ENCODE results near the gene CNGB1. TPM values are rescaled to one million over a fixed set of nuclear protein-coding genes. Genes with fewer than 3 reads are reported as not detected.

Gene CNGB1
- total and polyA plus RNA-seq, 9 donors, result 0.11 TPM; not detected in 8

DNA sequence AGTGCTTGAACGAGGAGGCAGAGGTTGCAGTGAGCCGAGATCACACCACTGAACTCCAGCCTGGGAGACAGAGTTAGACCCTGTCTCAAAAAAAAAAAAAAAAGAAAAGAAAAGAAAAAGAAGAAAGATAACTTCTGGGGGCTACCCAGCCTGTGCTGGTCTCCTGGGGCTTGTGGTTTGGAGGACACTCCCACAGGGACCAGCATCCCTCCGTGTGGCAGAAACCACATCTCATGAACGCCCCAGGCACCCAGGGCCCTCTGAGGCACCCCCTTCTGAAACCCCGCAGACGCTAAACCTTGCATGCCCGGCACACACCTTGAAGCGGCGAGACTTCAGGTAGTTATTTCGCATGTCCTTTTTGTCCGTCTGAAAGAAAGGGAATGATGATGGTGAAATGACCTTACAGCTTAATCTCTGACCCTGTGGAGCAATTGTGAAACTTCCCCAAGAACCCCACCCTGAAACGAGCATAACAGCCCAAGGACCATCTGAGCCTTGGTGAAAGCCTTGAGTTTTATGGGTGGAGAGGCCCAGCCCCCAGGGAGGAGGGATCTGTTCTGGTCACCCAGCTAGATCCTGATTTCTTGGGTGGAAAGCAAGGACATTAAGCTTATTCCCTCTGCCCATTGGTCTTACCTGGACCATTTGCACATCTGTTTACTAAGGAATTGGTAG is 55.0 kb downstream of the CNGB1 start:
- H3K4me3 ChIP-seq, result no peak overlapping the region
- 72 to 74% (median 72%) methylated on average over 12 of the region's 12 CpGs for WGBS, 3 donors
- H3K9me3 ChIP-seq, result no peaks in the 10 kb centered on the region
- no peaks in the 10 kb centered on the region for H3K27me3 ChIP-seq
- DNase-seq, result no peak
- TF ChIP-seq EP300 (IDR thresholded peaks at IDR 0.05) (no peak), POLR2A (IDR thresholded peaks at IDR 0.05) (no peak), CTCF (IDR thresholded peaks at IDR 0.05) (no peak)
- no peaks in the 10 kb centered on the region for H3K4me1 ChIP-seq (ENCODE audit: insufficient read depth)
- intact Hi-C loops (cut with DNase I), result no loop called here
- H3K36me3 ChIP-seq, result no peaks in the 10 kb centered on the region
- no peak overlapping the region for H3K27ac ChIP-seq

DNA sequence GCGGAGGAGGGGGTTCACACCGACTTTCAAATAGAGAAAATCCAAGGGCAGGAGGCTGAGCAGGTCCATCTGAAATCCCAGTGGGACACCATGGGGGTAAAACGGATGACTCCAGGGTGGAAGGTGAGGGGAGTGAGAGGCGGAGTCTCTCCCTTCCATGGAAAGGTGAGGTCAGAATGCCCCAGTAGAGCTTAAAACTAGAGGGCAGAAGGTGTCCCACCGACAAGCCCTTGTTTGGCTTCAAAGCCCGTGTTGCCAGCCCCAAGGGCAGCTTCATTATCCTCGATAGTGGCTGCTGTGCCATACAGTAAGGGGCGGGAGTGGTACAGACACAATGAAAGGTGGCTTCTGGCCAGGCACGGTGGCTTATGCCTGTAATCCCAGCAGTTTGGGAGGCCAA is 55.7 kb downstream of the CNGB1 start:
- TF ChIP-seq CTCF (IDR thresholded peaks at IDR 0.05) (no peak), EP300 (IDR thresholded peaks at IDR 0.05) (no peak), POLR2A (IDR thresholded peaks at IDR 0.05) (no peak)
- no peaks in the 10 kb centered on the region for H3K36me3 ChIP-seq
- no peak overlapping the region for H3K27ac ChIP-seq
- H3K4me3 ChIP-seq, result no peak overlapping the region
- no peaks in the 10 kb centered on the region for H3K9me3 ChIP-seq
- no peaks in the 10 kb centered on the region for H3K27me3 ChIP-seq
- intact Hi-C loops (cut with DNase I), result no loop called here
- no peaks in the 10 kb centered on the region for H3K4me1 ChIP-seq (ENCODE audit: insufficient read depth)
- WGBS, 3 donors, result 56 to 75% (median 57%) methylated on average over 9 of the region's 9 CpGs
- no peak for DNase-seq

- H3K27me3 ChIP-seq, result no peaks in the 10 kb centered on the region
- H3K36me3 ChIP-seq, result no peaks in the 10 kb centered on the region
- DNase-seq, result no peak
- no peak overlapping the region for H3K4me3 ChIP-seq
- WGBS, 3 donors, result 71 to 80% (median 78%) methylated on average over 9 of the region's 9 CpGs
- H3K27ac ChIP-seq, result no peak overlapping the region
- no peaks in the 10 kb centered on the region for H3K4me1 ChIP-seq (ENCODE audit: insufficient read depth)
- TF ChIP-seq CTCF (IDR thresholded peaks at IDR 0.05), result no peak
- no peak for TF ChIP-seq EP300 (IDR thresholded peaks at IDR 0.05)
- TF ChIP-seq POLR2A (IDR thresholded peaks at IDR 0.05), result no peak
- no peaks in the 10 kb centered on the region for H3K9me3 ChIP-seq
- intact Hi-C loops (cut with DNase I), result loop anchor here in 1 of 4 donors (5.0 kb wide), 1 partner anchor 83 kb away; no protein-coding TSS in a partner anchor
Observed at GRCh38 chr16:57914244-57915173, 56.4 kb downstream of the CNGB1 start.

DNA sequence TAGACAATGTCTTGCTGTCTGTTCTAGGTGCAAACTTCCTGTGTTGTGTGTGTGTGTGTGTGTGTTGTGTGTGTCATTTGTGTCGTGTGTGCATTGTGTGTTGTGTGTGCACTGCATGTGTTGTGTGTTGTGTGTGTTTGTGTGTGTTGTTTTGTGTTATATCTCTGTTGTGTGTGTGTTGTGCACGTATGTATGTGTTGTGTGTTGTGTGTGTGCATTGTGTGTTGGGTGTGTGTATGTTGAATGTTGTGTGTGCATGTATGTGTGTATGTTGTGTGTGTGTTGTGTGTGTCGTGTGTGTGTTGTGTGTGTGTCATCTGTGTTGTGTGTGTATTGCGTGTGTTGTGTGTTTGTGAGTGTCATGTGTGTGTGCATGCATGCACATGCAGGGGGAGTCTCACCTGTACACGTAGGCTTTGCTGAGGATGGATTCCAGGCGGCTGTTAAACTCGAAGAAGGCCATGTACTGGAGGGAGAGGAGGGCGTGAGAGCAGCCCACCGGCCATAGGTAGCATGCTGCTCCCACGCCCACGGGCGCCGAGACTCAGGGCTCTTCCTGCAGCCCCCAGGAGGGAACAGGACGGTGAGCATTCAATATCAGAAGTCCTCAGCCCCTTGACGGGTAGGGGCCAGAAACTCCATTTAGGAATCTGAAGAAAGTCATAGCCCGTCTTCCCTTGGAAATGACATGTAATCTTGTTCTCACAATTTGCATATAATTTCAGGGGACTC is 58.2 kb downstream of the CNGB1 start:
- DNase-seq, result no peak
- Histone ChIP-seq H3K9me3 (no peaks in the 10 kb centered on the region), H3K4me1 (ENCODE audit: insufficient read depth) (no peaks in the 10 kb centered on the region), H3K27me3 (no peaks in the 10 kb centered on the region), H3K36me3 (no peaks in the 10 kb centered on the region), H3K4me3 (no peak overlapping the region), H3K27ac (no peak overlapping the region)
- 57 to 73% (median 62%) methylated on average over 16 of the region's 16 CpGs for whole genome bisulfite sequencing, 3 donors
- TF ChIP-seq POLR2A (IDR thresholded peaks at IDR 0.05), result no peak
- no peak for TF ChIP-seq EP300 (IDR thresholded peaks at IDR 0.05)
- intact Hi-C loops (cut with DNase I), result loop anchor here in 1 of 4 donors (5.0 kb wide), 1 partner anchor 85 kb away; no protein-coding TSS in a partner anchor

All from ovary (tissue), 9 donors.